OCI-M1 (cell line): Measurements from ENCODE around the gene UBE3C.

Experiments
- DNase-seq: peaks from one replicate; lab custom pipeline; 2025; lab: John Stamatoyannopoulos, UW

Gene UBE3C

GRCh38 chr7:157292770-157293412, 154.2 kb downstream of the UBE3C start:
- no peak for DNase-seq

GRCh38 chr7:157293413-157293788, 154.7 kb downstream of the UBE3C start:
- no peak for DNase-seq

- no peak for DNase-seq
Measured at GRCh38 chr7:157294773-157295172, 156.0 kb downstream of the UBE3C start.

GRCh38 chr7:157295338-157295737, 156.6 kb downstream of the UBE3C start:
- no peak for DNase-seq

GRCh38 chr7:157297185-157297584, 158.5 kb downstream of the UBE3C start:
- DNase-seq, result no peak

GRCh38 chr7:157299317-157299612, 160.5 kb downstream of the UBE3C start:
- DNase-seq, result no peak

GRCh38 chr7:157299613-157300368, 161.1 kb downstream of the UBE3C start:
- no peak for DNase-seq

- DNase-seq, result no peak
Measured at GRCh38 chr7:157300369-157300825, 161.7 kb downstream of the UBE3C start.

- DNase-seq, result no peak
Measured at GRCh38 chr7:157301610-157302120, 162.9 kb downstream of the UBE3C start.

- DNase-seq, result no peak
Measured at GRCh38 chr7:157306846-157307838, 168.4 kb downstream of the UBE3C start.

GRCh38 chr7:157309988-157310668, 171.4 kb downstream of the UBE3C start:
- DNase-seq, result no peak

GRCh38 chr7:157310676-157311185, 172.0 kb downstream of the UBE3C start:
- DNase-seq, result no peak

- DNase-seq, result no peak
Measured at GRCh38 chr7:157312941-157313340, 174.2 kb downstream of the UBE3C start.

GRCh38 chr7:157313645-157314044, 174.9 kb downstream of the UBE3C start:
- no peak for DNase-seq

- DNase-seq, result no peak
Measured at GRCh38 chr7:157318015-157318706, 179.4 kb downstream of the UBE3C start.
